HG02870 (cell line): ENCODE measurements around the gene TRIM3.
A peak's percentile ranks its signal among the peaks of the same experiment; 100 is the strongest.
"Not testable (repeated sequence)": the region's sequence is repeated elsewhere in the genome, so short reads cannot be mapped to it uniquely, and the experiment has no call there.

ENCODE experiments used
- ATAC-seq: cut with Tn5 transposase; IDR thresholded peaks from one replicate; pipeline ENCODE4 v1.9.1; 2021; ENCODE audit warnings: mild to moderate bottlenecking, moderate library complexity; ENCODE audit not compliant: unreplicated experiment

TRIM3 gene

GRCh38 chr11:6473451-6474412, at the start of gene TRIM3:
Gene TRIM3 (minus strand): TSS chr11:6473941. CDS start chr11:6465695, 8,246 bp downstream.
- ATAC-seq, result peak; percentile 58

- ATAC-seq, result no peak
Observed at GRCh38 chr11:6523253-6523652, 49.5 kb upstream of the TRIM3 start.

GRCh38 chr11:6521946-6522345, 48.2 kb upstream of the TRIM3 start:
- not testable (repeated sequence) for ATAC-seq

GRCh38 chr11:6520265-6520664, 46.5 kb upstream of the TRIM3 start:
- no peak for ATAC-seq

GRCh38 chr11:6516865-6517264, 43.1 kb upstream of the TRIM3 start:
- ATAC-seq, result no peak

- ATAC-seq, result no peak
Observed at GRCh38 chr11:6505577-6506240, 32.0 kb upstream of the TRIM3 start.

- ATAC-seq, result no peak
Observed at GRCh38 chr11:6504166-6504565, 30.4 kb upstream of the TRIM3 start.

GRCh38 chr11:6502382-6502781, 28.6 kb upstream of the TRIM3 start:
- ATAC-seq, result no peak

- no peak for ATAC-seq
Observed at GRCh38 chr11:6498544-6498943, 24.8 kb upstream of the TRIM3 start.

GRCh38 chr11:6498121-6498520, 24.4 kb upstream of the TRIM3 start:
- no peak for ATAC-seq

GRCh38 chr11:6497069-6497839, 23.5 kb upstream of the TRIM3 start, which contains the start of gene DNHD1:
Gene DNHD1 (plus strand): TSS chr11:6497280. CDS start chr11:6498216, 936 bp downstream.
- ATAC-seq, result no peak

GRCh38 chr11:6489306-6489705, 15.6 kb upstream of the TRIM3 start:
- no peak for ATAC-seq

GRCh38 chr11:6488821-6489220, 15.1 kb upstream of the TRIM3 start:
- ATAC-seq, result no peak

GRCh38 chr11:6488342-6488741, 14.6 kb upstream of the TRIM3 start:
- no peak for ATAC-seq

GRCh38 chr11:6486938-6487337, 13.2 kb upstream of the TRIM3 start:
- no peak for ATAC-seq

- no peak for ATAC-seq
Observed at GRCh38 chr11:6486256-6486655, 12.5 kb upstream of the TRIM3 start.

- no peak for ATAC-seq
Observed at GRCh38 chr11:6485661-6486060, 11.9 kb upstream of the TRIM3 start.

GRCh38 chr11:6483015-6483414, 9.3 kb upstream of the TRIM3 start:
- no peak for ATAC-seq

GRCh38 chr11:6482441-6482840, 8.7 kb upstream of the TRIM3 start:
- ATAC-seq, result no peak

GRCh38 chr11:6481924-6482275, 8.2 kb upstream of the TRIM3 start:
- ATAC-seq, result no peak
